ENCODE data around the gene GALC.

GALC gene

GRCh38 chr14:87896393-87897380 is 96.3 kb downstream of the GALC start:
- no peak overlapping the region for H3K27ac Mint-ChIP-seq
- peak; percentile 25 for DNase-seq
- peaks cover 23% of the 10 kb centered on the region for H3K4me1 Mint-ChIP-seq
- no peak overlapping the region for H3K4me3 Mint-ChIP-seq
- no peaks in the 10 kb centered on the region for H3K36me3 Mint-ChIP-seq (ENCODE audit: low read depth)
- no peaks in the 10 kb centered on the region for H3K27me3 Mint-ChIP-seq (ENCODE audit: low read depth, poor library complexity)
- no peaks in the 10 kb centered on the region for H3K9me3 Mint-ChIP-seq
- peak; percentile 87 for TF ChIP-seq CTCF (IDR thresholded peaks at IDR 0.05)

GRCh38 chr14:87894920-87895319 is 98.1 kb downstream of the GALC start:
- Mint-ChIP-seq H3K9me3 (no peaks in the 10 kb centered on the region), H3K36me3 (ENCODE audit: low read depth) (no peaks in the 10 kb centered on the region), H3K4me1 (peaks cover 23% of the 10 kb centered on the region), H3K27me3 (ENCODE audit: low read depth, poor library complexity) (no peaks in the 10 kb centered on the region), H3K27ac (no peak overlapping the region), H3K4me3 (no peak overlapping the region)
- no peak for DNase-seq
- TF ChIP-seq CTCF (IDR thresholded peaks at IDR 0.05), result no peak

- Mint-ChIP-seq H3K27me3 (ENCODE audit: low read depth, poor library complexity) (no peaks in the 10 kb centered on the region), H3K27ac (no peak overlapping the region), H3K4me3 (no peak overlapping the region), H3K36me3 (ENCODE audit: low read depth) (no peaks in the 10 kb centered on the region), H3K4me1 (peaks cover 26% of the 10 kb centered on the region), H3K9me3 (peaks cover 3% of the 10 kb centered on the region)
- no peak for TF ChIP-seq CTCF (IDR thresholded peaks at IDR 0.05)
- no peak for DNase-seq
Observed at GRCh38 chr14:87892763-87893162, 100.2 kb downstream of the GALC start.

GRCh38 chr14:87888136-87888999 is 104.6 kb downstream of the GALC start:
- H3K4me3 Mint-ChIP-seq, result no peak overlapping the region
- TF ChIP-seq CTCF (IDR thresholded peaks at IDR 0.05), result peak; percentile 36
- peak overlapping the region; percentile 29 for H3K27ac Mint-ChIP-seq
- H3K9me3 Mint-ChIP-seq, result peaks cover 10% of the 10 kb centered on the region
- peaks cover 20% of the 10 kb centered on the region for H3K4me1 Mint-ChIP-seq
- H3K36me3 Mint-ChIP-seq (ENCODE audit: low read depth), result no peaks in the 10 kb centered on the region
- DNase-seq, result peak; percentile 32
- peaks cover 6% of the 10 kb centered on the region for H3K27me3 Mint-ChIP-seq (ENCODE audit: low read depth, poor library complexity)

- no peak for TF ChIP-seq CTCF (IDR thresholded peaks at IDR 0.05)
- Mint-ChIP-seq H3K27me3 (ENCODE audit: low read depth, poor library complexity) (peaks cover 19% of the 10 kb centered on the region), H3K36me3 (ENCODE audit: low read depth) (no peaks in the 10 kb centered on the region), H3K4me1 (peaks cover 20% of the 10 kb centered on the region), H3K9me3 (peaks cover 7% of the 10 kb centered on the region), H3K27ac (no peak overlapping the region), H3K4me3 (no peak overlapping the region)
- no peak for DNase-seq
Observed at GRCh38 chr14:87883750-87884149, 109.2 kb downstream of the GALC start.

Measured in nephron progenitor cell (in vitro differentiated cells).